Measurements from ENCODE around the gene TCEAL4. TPM values are rescaled to one million over a fixed set of nuclear protein-coding genes. Genes with fewer than 3 reads are reported as not detected.
"Not testable (repeated sequence)": the region's sequence is repeated elsewhere in the genome, so short reads cannot be mapped to it uniquely, and the experiment has no call there.

Gene TCEAL4
- total RNA-seq, 2 experiments from 2014 or later = 17.1 to 18.5 TPM

GRCh38 chrX:103595202-103595601 is 9.9 kb downstream of the TCEAL4 start:
- H3K4me3 Mint-ChIP-seq; DNase-seq; H3K36me3 Mint-ChIP-seq (ENCODE audit: low read depth); H3K9me3 Mint-ChIP-seq (ENCODE audit: low read depth); CTCF ChIA-PET; H3K27me3 Mint-ChIP-seq; ATAC-seq; POLR2A ChIA-PET; H3K27ac Mint-ChIP-seq; intact Hi-C loops (cut with DNase I, micrococcal nuclease); H3K4me1 Mint-ChIP-seq: not testable (repeated sequence)

DNA sequence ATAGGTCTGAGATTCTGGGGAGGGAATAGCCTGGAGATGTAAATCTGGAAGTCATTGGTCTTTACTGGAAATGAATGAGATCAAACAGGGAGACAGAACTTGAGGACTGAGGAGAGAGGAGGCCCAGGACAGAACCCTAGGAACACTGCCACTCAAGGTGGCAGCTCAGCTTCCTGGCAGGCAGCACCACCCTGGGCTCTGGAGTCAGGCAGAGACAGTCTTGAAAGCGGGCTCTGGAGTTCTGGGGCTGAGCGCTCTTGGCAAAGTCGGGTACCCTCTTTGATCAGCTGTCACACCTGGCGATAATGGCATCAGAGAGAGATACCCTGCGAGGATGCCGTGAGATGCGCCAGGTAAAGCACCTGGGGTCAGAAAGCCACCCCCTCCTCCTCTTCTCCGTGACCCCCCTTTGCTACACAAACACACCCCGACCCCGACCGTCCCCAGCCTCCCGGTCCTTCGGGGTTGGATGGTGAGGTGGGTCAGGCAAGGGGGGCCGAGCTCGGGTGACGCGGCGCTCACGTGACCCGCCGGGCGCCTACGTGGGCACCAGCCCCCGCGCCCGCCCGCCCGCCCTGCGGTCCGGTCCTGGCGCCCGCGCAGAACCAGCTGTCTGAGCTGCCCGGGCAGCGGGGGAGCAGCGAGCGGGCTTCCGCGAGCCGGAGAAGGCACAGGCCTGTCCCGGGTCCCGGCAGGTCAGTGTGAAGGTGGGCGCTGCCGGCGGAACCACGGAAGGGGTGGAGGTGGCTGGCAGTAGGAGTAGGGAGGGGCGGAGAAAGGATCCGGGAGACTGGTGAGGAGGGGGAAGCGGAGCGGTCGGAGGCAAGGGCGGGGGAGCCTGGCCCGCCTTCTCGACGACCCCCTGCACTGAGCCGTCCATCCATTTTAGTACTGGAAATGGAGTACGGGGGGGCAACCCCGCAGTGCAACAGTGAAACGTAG is 22.3 kb downstream of the TCEAL4 start, which contains the start of gene TCEAL3:
TCEAL3 (plus strand) TSS at position 600 of the 942 bp plus-strand sequence. CDS start 1,102 bp downstream, outside the sequence.
- peak; percentile 73 for ATAC-seq
- POLR2A ChIA-PET = no interaction called here

DNA sequence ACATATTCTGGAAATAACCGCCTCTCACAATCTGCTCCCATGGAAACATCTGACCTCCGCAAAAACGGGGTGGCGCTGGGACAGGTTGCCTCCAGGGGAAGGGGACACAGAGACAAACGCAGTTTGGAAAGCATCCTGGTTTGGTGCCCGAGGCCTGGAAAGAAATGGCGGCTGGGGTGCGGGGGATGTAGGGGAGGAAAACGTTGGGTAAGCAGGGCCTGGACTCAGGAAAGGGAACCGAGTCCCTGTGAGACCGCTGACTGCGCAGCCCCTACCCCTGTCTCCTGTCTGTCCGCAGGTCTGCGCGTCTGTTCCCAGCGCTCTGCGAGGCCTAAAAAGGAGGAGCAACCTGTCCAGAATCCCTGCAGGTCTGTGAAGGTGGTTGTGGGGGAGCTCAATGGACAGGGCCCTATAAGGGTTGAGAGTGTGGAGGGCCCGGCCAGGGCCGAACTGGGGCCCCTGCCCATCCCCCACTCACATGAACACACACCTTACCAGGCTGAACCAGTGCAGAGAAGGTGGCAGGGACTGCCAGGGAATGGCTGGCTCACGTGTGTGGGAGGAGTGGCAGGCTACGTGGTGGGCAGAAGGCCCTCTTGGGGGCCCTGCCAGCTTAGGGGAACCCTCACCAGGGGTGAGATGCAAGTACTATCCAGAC is 23.1 kb downstream of the TCEAL4 start:
- peaks cover 4% of the 10 kb centered on the region for H3K27me3 Mint-ChIP-seq
- ChIA-PET CTCF (no interaction called here), POLR2A (no interaction called here)
- ATAC-seq (no peak), DNase-seq (peak; percentile 12)
- peak overlapping the region; percentile 47 for H3K27ac Mint-ChIP-seq
- peaks cover 2% of the 10 kb centered on the region for H3K4me1 Mint-ChIP-seq
- H3K9me3 Mint-ChIP-seq (ENCODE audit: low read depth) = no peaks in the 10 kb centered on the region
- H3K36me3 Mint-ChIP-seq (ENCODE audit: low read depth) = no peaks in the 10 kb centered on the region
- peak overlapping the region; percentile 72 for H3K4me3 Mint-ChIP-seq
- intact Hi-C loops (cut with DNase I, micrococcal nuclease) = loop anchor here in 1 of 2 experiments (5.0 kb wide), 1 partner anchor 79 kb away; the partner anchor contains the start of gene MORF4L2

More for the DNA sequence above, 22.3 kb downstream of the TCEAL4 start, which contains the start of gene TCEAL3:
- Mint-ChIP-seq H3K4me3 (peak within 1 kb of the TSS; percentile 72), H3K9me3 (ENCODE audit: low read depth) (no peaks in the 10 kb centered on the region), H3K27me3 (peaks cover 4% of the 10 kb centered on the region), H3K36me3 (ENCODE audit: low read depth) (no peaks in the 10 kb centered on the region), H3K4me1 (peaks cover 2% of the 10 kb centered on the region), H3K27ac (peak within 1 kb of the TSS; percentile 47)
- CTCF ChIA-PET = interaction anchor here (0.7 kb wide), 1 partner anchor 446 kb away, joined by 3 read pairs; no protein-coding TSS in a partner anchor
- DNase-seq = peak; percentile 30
- intact Hi-C loops (cut with DNase I, micrococcal nuclease) = loop anchor here in 1 of 2 experiments (5.0 kb wide), 1 partner anchor 80 kb away; the partner anchor contains the start of gene MORF4L2

DNA sequence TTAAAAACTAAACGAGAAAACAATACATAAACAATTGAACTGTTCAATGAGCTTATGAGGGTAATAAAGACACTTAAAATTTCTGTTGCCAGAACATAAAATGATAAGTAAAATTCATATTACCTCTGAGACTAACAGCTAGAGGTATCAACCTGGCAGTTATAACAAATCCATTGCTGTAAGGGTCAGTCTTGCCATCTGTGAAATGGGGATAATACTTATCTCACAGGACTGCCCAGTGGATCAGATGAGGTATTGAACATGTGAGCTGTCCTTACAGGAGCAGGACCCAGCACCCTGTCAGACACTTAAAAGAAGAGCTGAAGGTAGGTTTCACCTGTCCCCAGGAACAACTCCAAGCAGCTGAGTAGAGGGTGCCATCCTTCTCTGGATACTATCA is 25.0 kb downstream of the TCEAL4 start:
- ChIA-PET CTCF (no interaction called here), POLR2A (no interaction called here)
- intact Hi-C loops (cut with DNase I, micrococcal nuclease) = no loop called here

DNA sequence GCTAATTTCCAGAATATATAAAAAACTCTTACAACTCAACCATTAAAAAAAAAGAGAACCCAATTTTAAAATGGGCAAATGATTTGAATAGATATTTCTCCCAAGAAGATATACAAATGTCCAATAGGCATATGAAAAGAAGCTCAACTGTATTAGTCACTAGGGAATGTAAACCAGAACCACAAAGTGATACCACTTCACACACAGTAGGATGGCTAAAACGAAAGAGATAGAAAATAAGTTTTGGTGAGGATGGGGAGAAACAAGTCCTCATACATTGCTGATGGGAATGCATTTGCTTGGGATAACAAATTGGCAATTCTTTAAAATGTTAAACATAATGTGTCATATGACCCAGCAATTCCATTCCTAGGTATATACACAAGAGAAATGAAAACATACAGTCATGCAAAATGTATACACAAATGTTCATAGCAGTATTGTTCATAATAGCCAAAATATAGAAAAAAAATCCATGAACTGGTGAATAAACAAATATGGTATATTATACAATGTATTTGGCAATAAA is 28.1 kb downstream of the TCEAL4 start:
- ChIA-PET CTCF (no interaction called here), POLR2A (no interaction called here)
- intact Hi-C loops (cut with DNase I, micrococcal nuclease) = no loop called here
- H3K9me3 Mint-ChIP-seq (ENCODE audit: low read depth) = no peaks in the 10 kb centered on the region
- H3K27ac Mint-ChIP-seq = no peak overlapping the region
- no peak for ATAC-seq
- no peaks in the 10 kb centered on the region for H3K27me3 Mint-ChIP-seq
- H3K36me3 Mint-ChIP-seq (ENCODE audit: low read depth) = no peaks in the 10 kb centered on the region
- H3K4me3 Mint-ChIP-seq = no peak overlapping the region
- DNase-seq = no peak
- no peaks in the 10 kb centered on the region for H3K4me1 Mint-ChIP-seq

More for the DNA sequence above, 25.0 kb downstream of the TCEAL4 start:
- no peak for ATAC-seq
- peaks cover 4% of the 10 kb centered on the region for H3K27me3 Mint-ChIP-seq
- no peaks in the 10 kb centered on the region for H3K36me3 Mint-ChIP-seq (ENCODE audit: low read depth)
- H3K4me1 Mint-ChIP-seq = peaks cover 2% of the 10 kb centered on the region
- H3K4me3 Mint-ChIP-seq = no peak overlapping the region
- no peaks in the 10 kb centered on the region for H3K9me3 Mint-ChIP-seq (ENCODE audit: low read depth)
- no peak for DNase-seq
- H3K27ac Mint-ChIP-seq = no peak overlapping the region

DNA sequence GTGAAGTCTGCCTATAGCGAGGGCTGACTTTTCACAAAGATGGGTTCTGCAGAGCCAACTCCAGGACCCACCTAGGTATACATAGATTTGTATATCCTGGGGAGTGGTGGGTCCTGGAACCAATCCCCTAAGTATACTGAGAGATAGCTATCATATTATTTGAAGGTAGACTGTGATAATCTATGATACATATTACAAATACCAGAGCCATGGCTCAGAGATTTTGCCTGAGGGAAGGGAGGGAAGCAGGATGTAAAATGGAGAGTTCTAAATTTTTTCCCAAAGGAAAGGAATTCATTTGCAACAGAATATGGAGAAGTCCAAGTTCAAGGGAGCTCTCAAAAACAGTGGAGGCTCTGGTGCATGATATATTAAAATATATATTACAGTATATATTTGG is 29.7 kb downstream of the TCEAL4 start:
- CTCF ChIA-PET = interaction anchor here (1.1 kb wide), 1 partner anchor 11 kb away, joined by 3 read pairs; no protein-coding TSS in a partner anchor

DNA sequence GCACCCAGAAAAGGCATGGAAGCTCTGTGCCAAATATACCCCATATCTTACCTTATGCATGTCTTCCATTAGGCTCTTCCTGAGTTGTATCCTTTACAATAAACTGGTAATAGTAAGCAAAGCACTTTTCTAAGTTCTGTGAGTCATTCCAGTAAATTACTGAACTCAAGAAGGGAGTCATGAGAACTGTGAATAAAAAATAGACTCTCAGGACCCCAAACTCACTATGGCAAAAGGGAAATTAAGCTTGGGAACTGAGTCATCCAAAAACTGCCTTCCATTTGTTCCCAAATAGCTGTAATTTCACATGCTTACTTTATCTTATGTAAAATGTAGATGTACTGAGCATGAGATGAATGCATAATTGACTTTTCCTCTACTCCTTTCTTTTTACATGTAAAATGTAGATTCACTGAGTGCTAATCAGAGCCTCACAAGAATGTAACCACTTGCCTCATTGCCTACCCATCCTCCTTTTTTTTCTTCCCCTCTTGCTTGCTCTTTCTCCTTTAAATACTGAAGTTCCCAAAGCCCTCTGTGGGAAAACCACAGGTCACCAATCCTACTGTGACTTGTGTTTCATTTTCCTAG is 30.6 kb downstream of the TCEAL4 start:
- CTCF ChIA-PET = interaction anchor here (1.1 kb wide), 1 partner anchor 12 kb away, joined by 3 read pairs; no protein-coding TSS in a partner anchor
- ATAC-seq (peak; percentile 23), DNase-seq (no peak)
- Mint-ChIP-seq H3K27ac (no peak overlapping the region), H3K36me3 (ENCODE audit: low read depth) (no peaks in the 10 kb centered on the region), H3K27me3 (no peaks in the 10 kb centered on the region), H3K4me3 (no peak overlapping the region), H3K4me1 (no peaks in the 10 kb centered on the region), H3K9me3 (ENCODE audit: low read depth) (no peaks in the 10 kb centered on the region)
- POLR2A ChIA-PET = no interaction called here
- intact Hi-C loops (cut with DNase I, micrococcal nuclease) = no loop called here

More for the DNA sequence above, 29.7 kb downstream of the TCEAL4 start:
- DNase-seq (no peak), ATAC-seq (no peak)
- intact Hi-C loops (cut with DNase I, micrococcal nuclease) = no loop called here
- H3K9me3 Mint-ChIP-seq (ENCODE audit: low read depth) = no peaks in the 10 kb centered on the region
- H3K27ac Mint-ChIP-seq = no peak overlapping the region
- no peaks in the 10 kb centered on the region for H3K36me3 Mint-ChIP-seq (ENCODE audit: low read depth)
- H3K4me3 Mint-ChIP-seq = no peak overlapping the region
- POLR2A ChIA-PET = no interaction called here
- no peaks in the 10 kb centered on the region for H3K27me3 Mint-ChIP-seq
- no peaks in the 10 kb centered on the region for H3K4me1 Mint-ChIP-seq

DNA sequence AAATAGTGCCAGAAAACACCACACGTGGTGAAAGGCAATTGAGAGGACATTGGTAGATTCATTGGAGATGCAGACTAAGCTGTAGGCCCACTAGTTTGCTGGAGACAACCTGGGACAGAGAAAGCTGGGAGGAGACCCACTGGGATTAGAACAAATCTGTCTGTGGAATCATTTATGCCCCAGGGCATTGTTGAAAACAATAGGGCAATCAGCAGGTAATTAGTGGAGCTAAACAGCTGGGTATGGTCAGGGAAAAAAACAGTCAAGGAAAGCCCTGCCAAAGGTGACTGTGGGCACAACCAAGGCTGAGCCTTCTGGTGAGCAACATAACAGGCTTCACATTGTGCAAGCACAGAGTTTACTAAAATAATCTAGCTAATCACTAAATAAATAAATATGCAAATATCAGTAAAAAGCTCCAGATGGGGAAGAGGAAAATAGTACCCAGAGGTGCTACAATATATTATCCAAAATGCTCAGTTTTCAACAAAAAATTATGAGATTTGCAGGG is 31.4 kb downstream of the TCEAL4 start:
- Mint-ChIP-seq H3K9me3 (ENCODE audit: low read depth) (no peaks in the 10 kb centered on the region), H3K4me3 (no peak overlapping the region), H3K27me3 (no peaks in the 10 kb centered on the region), H3K4me1 (no peaks in the 10 kb centered on the region), H3K27ac (no peak overlapping the region), H3K36me3 (ENCODE audit: low read depth) (no peaks in the 10 kb centered on the region)
- DNase-seq (no peak), ATAC-seq (no peak)
- ChIA-PET CTCF (no interaction called here), POLR2A (no interaction called here)
- intact Hi-C loops (cut with DNase I, micrococcal nuclease) = no loop called here

DNA sequence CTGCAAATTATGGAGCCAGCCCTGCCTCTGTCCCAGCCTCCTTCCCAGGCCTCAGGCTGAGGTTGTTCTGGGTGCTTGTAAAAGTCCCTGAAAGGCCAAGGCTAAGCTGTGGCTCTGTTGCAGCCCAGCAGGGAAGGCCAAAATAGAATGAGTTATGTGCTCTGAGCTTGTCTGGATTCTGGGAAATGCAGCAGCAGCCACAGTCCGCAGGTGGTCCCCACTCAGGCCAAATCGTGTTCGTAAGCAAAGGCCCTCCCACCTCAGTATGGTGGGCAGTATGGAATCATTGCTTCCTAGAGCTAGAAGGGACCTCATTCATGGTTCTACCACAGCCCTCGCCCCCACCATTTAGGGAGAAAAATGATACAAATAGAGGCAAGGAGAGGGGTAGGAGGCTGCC is 38.8 kb downstream of the TCEAL4 start:
- POLR2A ChIA-PET = no interaction called here
- Mint-ChIP-seq H3K36me3 (ENCODE audit: low read depth) (no peaks in the 10 kb centered on the region), H3K9me3 (ENCODE audit: low read depth) (no peaks in the 10 kb centered on the region), H3K4me1 (peaks cover 12% of the 10 kb centered on the region), H3K27ac (no peak overlapping the region), H3K4me3 (no peak overlapping the region), H3K27me3 (no peaks in the 10 kb centered on the region)
- intact Hi-C loops (cut with DNase I, micrococcal nuclease) = no loop called here
- DNase-seq = no peak
- no peak for ATAC-seq
- CTCF ChIA-PET = no interaction called here

DNA sequence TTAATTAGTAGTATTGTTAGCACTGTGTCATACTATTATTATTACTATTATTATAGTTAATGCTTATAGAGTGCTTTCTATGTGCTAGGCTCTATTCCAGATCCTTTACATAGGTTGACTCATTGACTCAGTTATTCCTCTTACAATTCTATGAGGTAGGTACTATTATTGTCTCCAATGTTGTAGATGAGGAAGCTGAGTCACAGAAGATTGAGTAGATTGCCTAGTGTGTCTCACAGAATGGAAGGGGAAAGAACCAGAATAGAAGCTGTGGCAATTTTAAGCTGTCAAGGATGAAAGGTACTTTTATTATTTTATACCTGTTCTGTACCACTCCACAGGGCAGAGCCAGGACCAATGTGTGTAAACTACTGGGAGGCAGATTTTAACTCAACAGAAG is 41.5 kb downstream of the TCEAL4 start:
- ChIA-PET CTCF (no interaction called here), POLR2A (no interaction called here)
- H3K4me3 Mint-ChIP-seq = no peak overlapping the region
- intact Hi-C loops (cut with DNase I, micrococcal nuclease) = loop anchor here in 1 of 2 experiments (5.0 kb wide), 1 partner anchor 60 kb away; the partner anchor contains the start of gene MORF4L2
- no peaks in the 10 kb centered on the region for H3K9me3 Mint-ChIP-seq (ENCODE audit: low read depth)
- ATAC-seq = peak; percentile 45
- H3K36me3 Mint-ChIP-seq (ENCODE audit: low read depth) = no peaks in the 10 kb centered on the region
- peaks cover 18% of the 10 kb centered on the region for H3K4me1 Mint-ChIP-seq
- H3K27me3 Mint-ChIP-seq = no peaks in the 10 kb centered on the region
- no peak overlapping the region for H3K27ac Mint-ChIP-seq
- no peak for DNase-seq

Data from activated CD4-positive, alpha-beta T cell treated with anti-CD3 and anti-CD28 coated beads for 36 hours (primary cell).